CD4-positive, alpha-beta memory T cell (primary cell): Measurements from ENCODE around the gene CAVIN2. TPM values are rescaled to one million over a fixed set of nuclear protein-coding genes. Genes with fewer than 3 reads are reported as not detected.

Source experiments
- CTCF ChIA-PET: fragments of 350-600 bp; sonication (Branson Sonifier 250); formaldehyde crosslinking; loops from one replicate; lab custom pipeline; 2021; ENCODE audit warnings: inconsistent platforms; ENCODE audit not compliant: partially characterized antibody; lab: Charles Lee
- POLR2A ChIA-PET: fragments of 350-600 bp; sonication (Branson Sonifier 250); formaldehyde crosslinking; loops from one replicate; lab custom pipeline; 2021; ENCODE audit not compliant: partially characterized antibody; lab: Charles Lee
- DNase-seq, 5 donors: peaks; one replicate each; pipeline versions ENCODE4 v3.0.0 to v3.0.0-alpha.2; 2020 to 2022; ENCODE audit warnings: mixed read lengths in 1 of 5
- H3K27ac ChIP-seq: one replicate; pipeline ENCODE4 v1.7.0; 2013; ENCODE audit warnings: low read depth, low read length
- H3K27me3 ChIP-seq: 2 replicates; pipeline ENCODE4 v1.7.0; 2013; ENCODE audit warnings: mild to moderate bottlenecking, low read length, moderate library complexity; ENCODE audit not compliant: insufficient read depth
- H3K36me3 ChIP-seq: 2 replicates; pipeline ENCODE4 v1.7.0; 2013; ENCODE audit warnings: mild to moderate bottlenecking, low read length, moderate library complexity; ENCODE audit not compliant: insufficient read depth
- H3K4me1 ChIP-seq: 2 replicates; pipeline ENCODE4 v1.7.0; 2013; ENCODE audit warnings: mild to moderate bottlenecking, low read length, moderate library complexity; ENCODE audit not compliant: insufficient read depth
- H3K4me3 ChIP-seq, 2 donors: one replicate each; pipeline ENCODE4 v1.7.0; 2013; ENCODE audit warnings: low read length in 2 of 2, mild to moderate bottlenecking in 1 of 2
- H3K9me3 ChIP-seq, 2 donors: one replicate each; pipeline ENCODE4 v1.7.0; 2013; ENCODE audit warnings: low read length in 2 of 2, control low read depth in 1 of 2; ENCODE audit not compliant: control insufficient read depth in 1 of 2
- H3K27ac Mint-ChIP-seq, 7 donors: one replicate each; pipeline ENCODE4 v1.8.0; 2020 to 2021; ENCODE audit warnings: mixed read lengths in 7 of 7, mild to moderate bottlenecking in 6 of 7, inconsistent platforms in 3 of 7, moderate library complexity in 3 of 7
- H3K27me3 Mint-ChIP-seq, 2 donors: one replicate each; pipeline ENCODE4 v1.8.0; 2020 to 2021; ENCODE audit warnings: mixed read lengths in 2 of 2
- H3K36me3 Mint-ChIP-seq, 2 donors: one replicate each; pipeline ENCODE4 v1.8.0; 2020 to 2021; ENCODE audit warnings: mixed read lengths in 2 of 2, inconsistent platforms in 1 of 2, mild to moderate bottlenecking in 1 of 2
- H3K4me1 Mint-ChIP-seq, 4 donors: one replicate each; pipeline ENCODE4 v1.8.0; 2020 to 2021; ENCODE audit warnings: mixed read lengths in 4 of 4, mild to moderate bottlenecking in 1 of 4
- H3K4me3 Mint-ChIP-seq, 8 donors: one replicate each; pipeline ENCODE4 v1.8.0; 2020 to 2021; ENCODE audit warnings: mixed read lengths in 8 of 8, mild to moderate bottlenecking in 7 of 8, moderate library complexity in 6 of 8, inconsistent platforms in 3 of 8
- H3K9me3 Mint-ChIP-seq, 8 donors: one replicate each; pipeline ENCODE4 v1.8.0; 2020 to 2021; ENCODE audit warnings: mixed read lengths in 8 of 8, mild to moderate bottlenecking in 5 of 8, inconsistent platforms in 3 of 8, moderate library complexity in 1 of 8
- intact Hi-C: fragments of 100-400 bp; cut with micrococcal nuclease; formaldehyde crosslinking; loops from one replicate; pipeline ENCODE4 v1.15.1; 2023
- polyA plus RNA-seq, 2 donors: library from polyadenylated mRNA; unstranded; fragments of 300-500 nt; fragmentation: Illumina TruSeq; gene quantifications; one replicate each; pipeline ENCODE4 v1.2.3, GENCODE V29; 2021
- total RNA-seq, 2 experiments: library from RNA; stranded (reverse); gene quantifications; one replicate each; pipeline ENCODE4 v1.2.3, GENCODE V29; 2021

CAVIN2 gene
- total and polyA plus RNA-seq, 4 experiments from 2014 or later = 0.06 TPM; not detected in 3

- no peak for DNase-seq
- no peaks in the 10 kb centered on the region for H3K9me3 ChIP-seq
- no peak overlapping the region for H3K27ac Mint-ChIP-seq
- intact Hi-C loops = no loop called here
- ChIA-PET POLR2A (no interaction called here), CTCF (no interaction called here)
- no peaks in the 10 kb centered on the region for H3K4me1 ChIP-seq
- no peaks in the 10 kb centered on the region for H3K36me3 Mint-ChIP-seq
- H3K27me3 ChIP-seq = peaks cover 11% of the 10 kb centered on the region
- peaks cover 27 to 36% of the 10 kb centered on the region in 2 donors for H3K27me3 Mint-ChIP-seq
- no peaks in the 10 kb centered on the region for H3K36me3 ChIP-seq
- no peak overlapping the region for H3K4me3 ChIP-seq
- H3K27ac ChIP-seq = no peak overlapping the region
- peaks cover 0 to 16% (median 5%) of the 10 kb centered on the region in 4 donors for H3K4me1 Mint-ChIP-seq
- H3K4me3 Mint-ChIP-seq = peak overlapping the region in 2 of 8 donors; percentile 5 to 29
- no peaks in the 10 kb centered on the region for H3K9me3 Mint-ChIP-seq
Observed at GRCh38 chr2:191845876-191846514, 893 bp downstream of the CAVIN2 start.

GRCh38 chr2:191845248-191845715, 1.6 kb downstream of the CAVIN2 start:
- no peaks in the 10 kb centered on the region for H3K9me3 ChIP-seq
- intact Hi-C loops = no loop called here

DNA sequence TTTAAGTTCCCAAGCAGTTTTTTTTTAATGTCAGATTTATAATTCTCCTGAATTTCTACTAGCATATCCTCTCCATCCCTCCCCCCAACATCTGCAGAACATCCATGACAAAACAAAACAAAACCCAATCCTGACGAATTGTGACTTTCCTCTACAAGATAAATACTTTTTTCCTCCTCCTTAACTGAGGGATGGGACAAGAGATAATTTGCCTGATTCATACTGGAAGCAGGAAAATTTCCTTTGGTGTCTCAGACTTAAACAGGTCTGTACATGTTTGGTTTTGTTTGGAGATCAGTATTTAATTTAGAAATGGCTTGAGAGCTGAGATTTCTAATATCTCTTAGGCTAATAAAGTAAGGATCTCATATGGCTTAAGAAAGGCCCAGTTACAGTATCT, 2.2 kb downstream of the CAVIN2 start:
- POLR2A ChIA-PET = no interaction called here
- no peaks in the 10 kb centered on the region for H3K4me1 ChIP-seq
- H3K27me3 ChIP-seq = peaks cover 7% of the 10 kb centered on the region
- no peaks in the 10 kb centered on the region for H3K36me3 ChIP-seq
- no peak for DNase-seq
- Mint-ChIP-seq H3K4me1 (peaks cover 0 to 16% (median 5%) of the 10 kb centered on the region in 4 donors), H3K27ac (no peak overlapping the region), H3K9me3 (no peaks in the 10 kb centered on the region), H3K4me3 (no peak overlapping the region), H3K36me3 (no peaks in the 10 kb centered on the region), H3K27me3 (peaks cover 24 to 34% of the 10 kb centered on the region in 2 donors)
- H3K4me3 ChIP-seq = no peak overlapping the region
- H3K9me3 ChIP-seq = no peaks in the 10 kb centered on the region
- H3K27ac ChIP-seq = no peak overlapping the region
- CTCF ChIA-PET = no interaction called here
- intact Hi-C loops = no loop called here

More at GRCh38 chr2:191845248-191845715, 1.6 kb downstream of the CAVIN2 start:
- Histone ChIP-seq H3K4me1 (no peaks in the 10 kb centered on the region), H3K36me3 (no peaks in the 10 kb centered on the region), H3K27ac (no peak overlapping the region), H3K4me3 (no peak overlapping the region), H3K27me3 (peaks cover 7% of the 10 kb centered on the region)
- ChIA-PET POLR2A (no interaction called here), CTCF (no interaction called here)
- Mint-ChIP-seq H3K4me3 (no peak overlapping the region), H3K4me1 (peaks cover 0 to 16% (median 5%) of the 10 kb centered on the region in 4 donors), H3K36me3 (no peaks in the 10 kb centered on the region), H3K9me3 (no peaks in the 10 kb centered on the region), H3K27me3 (peaks cover 27 to 37% of the 10 kb centered on the region in 2 donors), H3K27ac (no peak overlapping the region)
- no peak for DNase-seq

- Histone ChIP-seq H3K4me1 (no peaks in the 10 kb centered on the region), H3K4me3 (no peak overlapping the region), H3K36me3 (no peaks in the 10 kb centered on the region), H3K27ac (no peak overlapping the region), H3K27me3 (no peaks in the 10 kb centered on the region), H3K9me3 (no peaks in the 10 kb centered on the region)
- DNase-seq = no peak
- H3K4me3 Mint-ChIP-seq = no peak overlapping the region
- CTCF ChIA-PET = no interaction called here
- peaks cover 0 to 2% (median 0%) of the 10 kb centered on the region in 8 donors for H3K9me3 Mint-ChIP-seq
- no peaks in the 10 kb centered on the region for H3K36me3 Mint-ChIP-seq
- H3K4me1 Mint-ChIP-seq = peaks cover 0 to 5% (median under 1%) of the 10 kb centered on the region in 4 donors
- POLR2A ChIA-PET = no interaction called here
- H3K27me3 Mint-ChIP-seq = peaks cover 18 to 26% of the 10 kb centered on the region in 2 donors
- intact Hi-C loops = no loop called here
- H3K27ac Mint-ChIP-seq = no peak overlapping the region
Observed at GRCh38 chr2:191840921-191841320, 6.0 kb downstream of the CAVIN2 start.

DNA sequence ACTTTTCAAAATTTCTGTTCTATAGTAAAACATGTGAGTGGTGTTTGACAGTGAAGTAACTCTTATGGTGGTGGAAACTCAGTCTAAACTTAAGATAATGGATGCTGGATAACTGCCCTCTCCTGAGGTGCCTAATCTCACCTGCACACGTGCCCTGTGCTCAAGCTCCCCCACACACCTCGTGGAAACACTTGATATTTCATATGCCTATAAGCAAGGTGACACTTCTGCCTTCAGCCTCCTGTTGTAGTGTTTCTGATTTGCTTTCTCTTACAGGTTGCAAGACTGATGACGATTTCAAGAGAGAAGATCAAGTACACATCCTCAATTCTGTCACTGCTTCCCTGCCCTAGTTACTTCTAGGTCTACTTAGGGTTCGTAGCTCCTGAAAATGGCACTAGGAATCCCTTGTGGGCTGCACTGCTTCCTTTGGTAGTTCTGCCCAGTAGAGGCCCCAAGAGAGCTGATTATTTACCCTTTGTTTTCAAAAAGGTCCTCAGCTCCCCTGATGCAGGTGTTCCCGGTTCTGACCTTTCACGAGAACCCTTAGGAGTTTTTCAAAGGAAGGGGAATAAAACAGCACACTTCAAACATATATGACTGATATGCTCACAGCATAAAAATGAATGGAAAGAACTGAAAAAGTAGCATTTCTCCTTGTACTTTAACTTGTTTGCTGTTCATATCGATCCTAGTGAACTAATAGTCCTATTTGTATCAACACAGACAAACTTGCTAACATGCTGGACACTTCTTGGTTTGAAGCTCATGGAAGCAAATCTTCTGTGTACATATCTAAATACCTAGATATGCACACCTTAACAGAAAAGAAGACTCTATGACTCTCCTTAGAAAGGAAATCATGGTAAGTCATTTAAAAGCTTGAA, 6.7 kb downstream of the CAVIN2 start:
- no peak overlapping the region for H3K4me3 ChIP-seq
- H3K4me3 Mint-ChIP-seq = no peak overlapping the region
- H3K27me3 ChIP-seq = no peaks in the 10 kb centered on the region
- H3K27me3 Mint-ChIP-seq = peaks cover 18 to 24% of the 10 kb centered on the region in 2 donors
- no peak for DNase-seq
- H3K4me1 ChIP-seq = no peaks in the 10 kb centered on the region
- H3K36me3 ChIP-seq = no peaks in the 10 kb centered on the region
- ChIA-PET CTCF (no interaction called here), POLR2A (no interaction called here)
- no peak overlapping the region for H3K27ac Mint-ChIP-seq
- H3K9me3 Mint-ChIP-seq = peaks cover 0 to 2% (median 0%) of the 10 kb centered on the region in 8 donors
- intact Hi-C loops = no loop called here
- no peak overlapping the region for H3K27ac ChIP-seq
- H3K4me1 Mint-ChIP-seq = no peaks in the 10 kb centered on the region
- H3K36me3 Mint-ChIP-seq = no peaks in the 10 kb centered on the region
- no peaks in the 10 kb centered on the region for H3K9me3 ChIP-seq

DNA sequence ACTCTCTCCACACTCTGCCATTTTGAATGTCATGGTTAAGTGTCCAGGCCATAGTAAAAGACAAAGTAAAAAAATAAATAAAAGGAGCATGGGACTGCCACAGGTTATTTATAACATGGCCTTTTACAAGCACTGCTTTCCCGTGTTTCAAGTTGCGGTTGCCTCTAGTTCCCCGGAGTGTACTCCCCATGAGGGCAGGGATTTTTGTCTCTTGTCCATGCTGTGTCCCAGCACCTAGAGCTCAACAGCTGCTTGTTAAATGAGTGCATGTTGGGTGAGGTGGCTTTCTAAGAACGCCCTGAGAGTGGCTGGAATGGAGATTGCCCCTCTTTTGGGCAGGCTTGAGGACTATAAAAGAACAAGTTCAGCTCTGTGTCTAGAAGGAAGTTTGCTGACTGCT, 8.4 kb downstream of the CAVIN2 start:
- DNase-seq = no peak
- Histone ChIP-seq H3K36me3 (no peaks in the 10 kb centered on the region), H3K4me3 (no peak overlapping the region), H3K27me3 (no peaks in the 10 kb centered on the region), H3K27ac (no peak overlapping the region), H3K9me3 (no peaks in the 10 kb centered on the region), H3K4me1 (no peaks in the 10 kb centered on the region)
- intact Hi-C loops = no loop called here
- POLR2A ChIA-PET = no interaction called here
- Mint-ChIP-seq H3K4me1 (no peaks in the 10 kb centered on the region), H3K27me3 (peaks cover 6 to 18% of the 10 kb centered on the region in 2 donors), H3K4me3 (no peak overlapping the region), H3K27ac (no peak overlapping the region), H3K36me3 (no peaks in the 10 kb centered on the region), H3K9me3 (peaks cover 0 to 2% (median 0%) of the 10 kb centered on the region in 8 donors)
- CTCF ChIA-PET = no interaction called here
